ENCODE measurements around the gene EN1. TPM values are rescaled to one million over a fixed set of nuclear protein-coding genes. Genes with fewer than 3 reads are reported as not detected.

EN1 gene
- total and polyA plus RNA-seq, 3 donors from 2014 or later = 0.20 to 0.71 (median 0.62) TPM

- H3K4me3 ChIP-seq = no peak overlapping the region
- H3K4me1 ChIP-seq = peaks cover 14% of the 10 kb centered on the region
- intact Hi-C loops (cut with DNase I; ENCODE audit: low total_unique reads) = loop anchor here (10.0 kb wide), 2 partner anchors 632 to 812 kb away; no protein-coding TSS in a partner anchor
- TF ChIP-seq POLR2A (IDR thresholded peaks at IDR 0.05) (no peak), CTCF (IDR thresholded peaks at IDR 0.05) (no peak)
- no peak overlapping the region for H3K27ac ChIP-seq
- H3K27me3 ChIP-seq = peaks cover 6% of the 10 kb centered on the region
- no peaks in the 10 kb centered on the region for H3K9me3 ChIP-seq
- 1% methylated on average over 50 of the region's 50 CpGs; no CpG with 5 or more reads in 1 of the 2 donors for WGBS, 2 donors
- H3K36me3 ChIP-seq (ENCODE audit: low read depth, missing control alignments) = no peaks in the 10 kb centered on the region
- no peak for DNase-seq
Observed at GRCh38 chr2:118856978-118857676, 9.7 kb upstream of the EN1 start.

- H3K4me1 ChIP-seq = peaks cover 14% of the 10 kb centered on the region
- intact Hi-C loops (cut with DNase I; ENCODE audit: low total_unique reads) = loop anchor here (10.0 kb wide), 2 partner anchors 632 to 812 kb away; no protein-coding TSS in a partner anchor
- H3K4me3 ChIP-seq = no peak overlapping the region
- no peaks in the 10 kb centered on the region for H3K9me3 ChIP-seq
- DNase-seq = no peak
- no peaks in the 10 kb centered on the region for H3K36me3 ChIP-seq (ENCODE audit: low read depth, missing control alignments)
- TF ChIP-seq POLR2A (IDR thresholded peaks at IDR 0.05) (no peak), CTCF (IDR thresholded peaks at IDR 0.05) (no peak)
- H3K27me3 ChIP-seq = peaks cover 6% of the 10 kb centered on the region
- WGBS, 2 donors = 4 to 7% methylated on average over 17 to 25 of the region's 25 CpGs
- H3K27ac ChIP-seq = no peak overlapping the region
Observed at GRCh38 chr2:118856330-118856977, 9.0 kb upstream of the EN1 start.

GRCh38 chr2:118855451-118856279 lies 8.2 kb upstream of the EN1 start:
- peaks cover 14% of the 10 kb centered on the region for H3K4me1 ChIP-seq
- peak overlapping the region; percentile 36 to 44 for H3K4me3 ChIP-seq
- H3K27me3 ChIP-seq = peaks cover 6% of the 10 kb centered on the region
- intact Hi-C loops (cut with DNase I; ENCODE audit: low total_unique reads) = loop anchor here (10.0 kb wide), 2 partner anchors 631 to 811 kb away; no protein-coding TSS in a partner anchor
- no peaks in the 10 kb centered on the region for H3K36me3 ChIP-seq (ENCODE audit: low read depth, missing control alignments)
- WGBS, 2 donors = 2 to 3% methylated on average over 14 to 66 of the region's 69 CpGs
- DNase-seq = peak; percentile 88
- H3K9me3 ChIP-seq = no peaks in the 10 kb centered on the region
- no peak overlapping the region for H3K27ac ChIP-seq
- TF ChIP-seq CTCF (IDR thresholded peaks at IDR 0.05) = peak; percentile 93 to 96 (median 94)
- TF ChIP-seq POLR2A (IDR thresholded peaks at IDR 0.05) = no peak

- TF ChIP-seq CTCF (IDR thresholded peaks at IDR 0.05) (no peak), POLR2A (IDR thresholded peaks at IDR 0.05) (no peak)
- peak overlapping the region; percentile 36 to 44 for H3K4me3 ChIP-seq
- H3K27me3 ChIP-seq = peaks cover 6% of the 10 kb centered on the region
Observed at GRCh38 chr2:118854507-118855345, 7.3 kb upstream of the EN1 start.

More at GRCh38 chr2:118854507-118855345, 7.3 kb upstream of the EN1 start:
- peaks cover 14% of the 10 kb centered on the region for H3K4me1 ChIP-seq
- no peak overlapping the region for H3K27ac ChIP-seq
- DNase-seq = no peak
- intact Hi-C loops (cut with DNase I; ENCODE audit: low total_unique reads) = loop anchor here (10.0 kb wide), 2 partner anchors 630 to 810 kb away; no protein-coding TSS in a partner anchor
- H3K9me3 ChIP-seq = no peaks in the 10 kb centered on the region
- 3 to 4% methylated on average over 22 to 33 of the region's 33 CpGs for WGBS, 2 donors
- no peaks in the 10 kb centered on the region for H3K36me3 ChIP-seq (ENCODE audit: low read depth, missing control alignments)

Measured in testis (tissue), 3 donors.